ENCODE measurements around the gene CD79A.
"Not testable (repeated sequence)": the region's sequence is repeated elsewhere in the genome, so short reads cannot be mapped to it uniquely, and the experiment has no call there.

The CD79A gene

DNA sequence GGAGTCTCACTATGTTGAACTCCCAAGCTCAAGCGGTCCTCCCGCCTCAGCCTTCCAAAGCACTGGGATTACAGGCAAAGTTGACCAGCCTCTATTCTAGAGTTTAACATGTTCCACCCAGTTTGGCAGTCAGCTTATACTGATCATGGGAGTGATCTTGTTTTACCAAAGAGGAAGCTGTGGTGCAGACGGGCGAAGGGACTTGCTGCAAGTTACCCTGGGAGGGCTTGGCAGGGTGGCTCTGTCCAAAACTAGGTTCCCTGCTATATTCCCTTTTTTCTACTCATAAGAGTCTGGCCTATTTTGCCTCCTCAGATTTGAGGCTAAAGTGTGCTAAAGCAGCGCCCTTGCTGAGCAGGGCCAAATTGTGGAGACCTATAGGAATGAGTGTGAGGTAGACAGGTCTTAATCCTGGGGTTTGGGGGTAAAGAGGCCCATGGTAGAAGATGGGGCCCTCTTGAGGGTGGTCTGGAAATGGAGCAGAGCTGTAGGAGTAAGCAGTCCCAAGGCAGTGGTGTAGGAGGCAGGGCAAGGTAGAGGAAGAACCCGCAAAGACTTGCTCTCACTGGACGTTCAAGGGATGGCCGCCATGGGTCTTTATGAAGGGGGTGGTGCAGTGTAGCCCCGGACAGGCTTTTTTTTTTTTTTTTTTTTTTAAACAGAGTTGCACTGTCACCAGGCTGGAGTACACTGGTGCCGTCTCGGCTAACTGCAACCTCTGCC, 13.7 kb upstream of the CD79A start:
- no peak for DNase-seq

DNA sequence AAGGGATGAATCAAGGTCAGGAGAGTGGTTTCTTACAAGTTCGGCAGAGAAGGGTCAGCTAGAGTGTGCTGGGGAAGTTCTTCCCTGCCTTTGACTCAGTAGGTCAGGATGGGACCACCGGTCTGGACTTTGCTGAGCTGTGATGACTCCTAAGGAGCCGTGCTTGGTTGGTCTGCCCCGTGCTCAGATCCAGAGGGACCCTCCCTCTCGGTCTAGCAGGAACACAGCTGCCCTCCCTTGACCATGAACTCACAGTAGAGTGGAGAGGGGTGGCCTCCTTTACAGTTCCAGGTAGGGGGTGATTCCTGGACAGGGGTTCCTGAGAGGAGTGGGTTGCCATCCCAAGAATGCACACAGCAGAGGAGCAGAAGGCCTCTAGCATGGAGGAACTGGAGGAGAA, 12.7 kb upstream of the CD79A start:
- DNase-seq = no peak

DNA sequence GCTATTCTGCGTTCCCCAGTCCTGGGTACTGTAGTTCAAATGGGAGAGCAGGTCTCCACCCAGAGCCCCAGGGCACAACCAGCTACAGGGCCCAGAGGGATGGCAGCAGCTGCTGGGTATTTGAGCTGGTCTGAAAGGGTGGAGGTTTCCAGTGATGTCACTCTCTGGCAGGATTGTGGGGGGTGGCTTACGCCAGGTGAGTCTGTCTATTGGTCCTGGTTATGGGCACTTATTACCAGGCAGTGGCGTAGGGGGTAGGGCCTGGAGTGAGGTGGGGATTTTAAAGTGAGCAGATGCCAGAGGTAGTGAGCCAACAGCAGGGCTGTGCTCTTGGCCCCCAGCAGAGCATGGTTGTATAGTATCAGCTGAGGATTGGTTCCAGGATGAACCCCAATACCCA, 10.8 kb upstream of the CD79A start:
- no peak for DNase-seq

DNA sequence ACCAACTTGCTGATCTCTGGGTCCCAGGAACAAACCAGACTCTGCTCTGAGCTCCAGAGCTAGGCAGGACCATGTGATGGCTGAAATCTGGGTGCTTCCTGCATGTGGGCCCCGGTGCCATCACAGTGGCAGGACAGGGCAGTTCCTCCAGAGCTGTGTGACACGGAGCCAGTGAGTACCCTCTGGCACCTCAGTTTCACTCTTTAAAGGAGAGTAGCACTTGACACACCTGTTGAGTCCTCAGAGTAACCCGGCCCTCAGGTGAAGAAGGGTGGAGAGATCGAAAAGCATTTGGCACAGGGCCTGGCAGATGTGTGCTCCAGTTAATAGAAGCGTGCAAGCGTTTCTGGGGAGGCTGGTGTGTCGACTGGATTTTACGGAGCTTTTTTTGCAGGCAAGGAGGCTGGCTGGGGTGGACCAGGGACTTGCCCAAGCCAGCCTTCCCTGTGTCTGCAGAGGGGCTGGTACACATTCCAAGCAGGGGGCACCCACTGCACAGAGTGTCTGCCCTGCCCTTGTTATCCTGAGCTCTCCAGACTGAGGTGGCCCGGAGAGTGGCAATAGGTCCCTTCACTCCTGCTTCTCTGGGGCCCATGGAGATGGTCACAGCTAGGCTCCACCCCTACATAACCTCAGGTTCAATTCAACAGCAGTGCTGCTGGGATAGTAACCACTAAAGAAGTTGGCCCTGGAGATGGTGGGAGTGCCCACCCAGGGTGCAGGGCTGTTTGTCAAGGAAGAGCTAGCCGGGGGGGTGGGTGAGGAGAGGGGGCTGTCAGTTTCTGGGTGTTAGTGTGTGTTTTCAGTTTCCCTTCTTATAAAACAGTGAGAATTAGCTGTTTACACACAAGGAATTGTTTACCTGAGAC, 8.7 kb upstream of the CD79A start:
- no peak for DNase-seq

DNA sequence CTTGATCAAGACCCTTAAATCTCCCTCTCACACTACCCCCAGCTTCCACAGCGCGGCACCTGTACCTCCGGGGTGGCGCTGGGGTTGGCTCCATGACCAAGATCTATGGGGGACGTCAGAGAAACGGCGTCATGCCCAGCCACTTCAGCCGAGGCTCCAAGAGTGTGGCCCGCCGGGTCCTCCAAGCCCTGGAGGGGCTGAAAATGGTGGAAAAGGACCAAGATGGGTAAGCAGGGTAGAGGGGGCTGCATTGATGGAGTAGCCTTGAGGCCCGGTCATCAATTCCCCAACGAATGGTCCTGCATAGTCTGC, 8.1 kb upstream of the CD79A start:
- no peak for DNase-seq

DNA sequence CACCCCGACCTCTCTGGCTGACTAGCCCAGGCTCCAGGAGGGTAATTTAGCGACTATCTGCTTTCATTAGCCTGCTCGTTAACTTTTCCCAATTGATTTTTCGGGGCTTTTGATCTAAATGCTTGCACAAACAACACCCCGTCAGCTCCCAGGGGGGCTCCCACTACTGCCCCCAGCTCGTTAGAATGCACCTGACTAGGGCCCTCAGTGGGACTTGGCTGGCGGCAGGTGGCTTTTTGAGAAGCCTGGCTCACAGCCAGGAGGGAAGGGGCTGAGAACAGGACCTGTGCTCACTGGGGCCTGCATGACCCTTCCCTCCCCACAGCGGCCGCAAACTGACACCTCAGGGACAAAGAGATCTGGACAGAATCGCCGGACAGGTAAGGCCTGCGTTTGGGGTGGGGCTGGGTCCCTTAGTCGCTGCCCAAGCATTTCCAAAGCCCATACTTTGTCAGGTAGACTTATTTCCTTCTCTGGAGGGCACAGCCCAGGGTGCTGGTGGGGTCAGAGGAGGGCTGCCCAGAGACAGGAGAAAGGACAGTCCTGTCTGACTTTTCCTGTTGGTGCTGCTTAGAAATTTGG, 7.6 kb upstream of the CD79A start:
- no peak for DNase-seq

DNA sequence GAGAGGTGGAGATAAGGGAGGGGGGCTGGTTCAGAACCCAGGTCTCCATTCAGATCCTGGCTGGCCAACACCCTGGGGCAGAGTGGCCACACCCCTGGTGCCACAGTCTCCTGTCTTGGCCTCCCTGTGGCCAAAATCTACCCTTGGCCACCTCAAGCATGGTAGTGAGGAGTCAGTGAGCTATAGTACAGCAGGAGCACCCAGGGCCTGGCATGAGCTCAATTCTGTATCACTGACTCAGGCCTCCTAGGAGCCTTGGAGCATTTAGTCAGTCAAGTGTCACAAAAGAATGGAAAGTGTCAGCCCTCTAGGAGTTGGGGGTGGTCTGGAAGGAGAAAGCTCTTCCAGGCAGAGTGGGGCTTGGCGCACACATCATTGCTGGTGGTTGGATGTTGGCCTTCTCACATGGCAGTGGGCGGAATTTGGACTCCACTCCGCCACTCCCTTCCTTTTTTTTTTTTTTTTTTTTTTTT, 6.6 kb upstream of the CD79A start:
- DNase-seq = no peak

DNA sequence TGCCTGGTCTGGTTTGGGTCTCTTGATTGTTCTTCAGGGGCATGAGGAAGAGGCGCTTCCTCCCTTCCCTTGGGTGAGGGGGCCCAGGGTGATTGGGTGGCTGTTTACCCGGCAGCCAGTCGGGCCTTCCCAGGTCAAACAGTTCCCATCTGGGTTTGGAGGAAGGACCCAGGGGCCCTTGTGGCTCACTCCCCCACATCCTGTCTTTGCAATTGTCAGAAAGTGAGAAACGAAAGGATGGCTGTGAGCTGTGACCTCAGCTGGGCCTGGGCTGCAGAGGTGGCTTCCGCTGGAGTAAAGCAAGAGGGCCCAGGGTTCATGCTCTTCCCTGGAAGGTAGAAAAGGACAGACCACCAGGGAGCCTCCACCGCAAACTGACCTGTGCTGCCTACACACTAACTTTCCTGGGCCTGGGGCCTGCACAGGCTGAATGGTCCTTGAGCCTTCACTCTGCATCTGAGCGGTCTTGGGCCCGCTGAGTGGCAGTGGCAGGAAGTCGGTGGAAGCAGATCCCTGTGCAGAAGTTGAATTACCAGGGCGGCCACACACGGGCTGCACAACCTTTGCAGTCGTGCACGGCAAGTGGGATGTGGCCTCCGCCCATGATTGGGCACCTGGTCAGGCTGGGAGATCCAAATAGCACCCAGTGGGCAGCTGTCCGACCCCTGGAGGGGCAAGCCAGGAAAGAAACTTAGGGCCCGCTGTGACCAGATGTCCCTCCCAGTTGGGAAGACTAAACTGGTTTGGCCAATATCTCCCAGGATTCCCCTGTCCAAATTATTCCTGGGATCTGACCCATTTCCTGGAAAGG, 5.3 kb upstream of the CD79A start:
- DNase-seq = peak; percentile 68 to 80

DNA sequence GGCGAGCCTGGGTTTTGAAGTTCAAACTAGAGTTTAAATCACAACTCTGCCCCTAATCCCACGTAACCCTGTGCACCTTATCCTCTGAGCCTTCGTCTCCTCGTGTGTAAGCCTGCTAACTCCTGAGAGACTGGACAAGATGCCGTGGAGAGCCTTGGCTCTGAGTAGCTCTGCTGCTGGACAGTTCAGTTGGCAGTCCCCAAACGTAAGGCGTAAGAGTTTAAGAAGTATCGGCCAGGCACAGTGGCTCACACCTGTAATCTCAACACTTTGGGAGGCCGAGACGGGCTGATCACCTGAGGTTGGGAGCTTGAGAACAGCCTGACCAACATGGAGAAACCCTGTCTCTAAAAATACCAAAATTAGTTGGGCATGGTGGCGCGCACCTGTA, 4.7 kb upstream of the CD79A start:
- DNase-seq = no peak

DNA sequence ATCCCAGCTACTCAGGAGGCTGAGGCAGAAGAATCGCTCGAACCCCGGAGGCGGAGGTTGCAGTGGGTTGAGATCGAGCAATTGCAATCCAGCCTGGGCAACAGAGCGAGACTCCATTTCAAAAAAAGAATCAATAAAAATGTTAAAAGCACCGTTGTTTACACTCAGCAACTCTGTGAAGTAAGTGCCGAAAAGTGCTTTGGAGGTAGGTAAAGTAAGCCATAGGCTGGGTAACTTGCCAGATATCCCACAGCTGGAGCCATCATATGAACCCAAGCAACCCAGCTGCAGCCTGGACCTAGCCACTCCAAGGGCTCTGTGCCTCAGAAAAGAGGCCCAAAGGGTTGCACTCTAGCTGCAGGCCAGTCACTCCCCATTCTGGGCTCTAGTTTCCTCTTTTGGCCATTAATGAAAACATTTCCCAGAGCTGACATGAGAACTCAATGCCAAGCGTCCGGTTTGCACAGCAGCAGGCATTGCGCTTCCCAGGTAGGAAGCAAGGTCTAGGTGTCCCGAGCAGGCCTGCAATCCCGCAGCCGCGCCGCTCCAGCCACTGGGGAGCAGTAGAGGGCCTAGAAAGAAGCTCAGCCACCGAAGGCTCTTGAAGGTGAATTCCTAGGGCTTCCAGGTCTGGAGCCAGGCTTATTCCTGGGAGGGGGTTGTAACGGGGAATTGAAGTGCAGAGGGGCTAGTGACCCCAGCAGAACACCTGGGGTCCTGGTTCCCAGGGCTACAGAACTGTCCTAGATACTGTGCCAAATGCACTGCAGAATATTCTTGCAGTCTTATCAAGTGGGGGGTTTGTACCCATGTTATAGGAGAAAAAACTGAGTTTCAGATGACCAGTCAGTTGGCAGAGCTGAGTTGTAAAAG, 4.1 kb upstream of the CD79A start:
- peak; percentile 65 to 74 for DNase-seq

DNA sequence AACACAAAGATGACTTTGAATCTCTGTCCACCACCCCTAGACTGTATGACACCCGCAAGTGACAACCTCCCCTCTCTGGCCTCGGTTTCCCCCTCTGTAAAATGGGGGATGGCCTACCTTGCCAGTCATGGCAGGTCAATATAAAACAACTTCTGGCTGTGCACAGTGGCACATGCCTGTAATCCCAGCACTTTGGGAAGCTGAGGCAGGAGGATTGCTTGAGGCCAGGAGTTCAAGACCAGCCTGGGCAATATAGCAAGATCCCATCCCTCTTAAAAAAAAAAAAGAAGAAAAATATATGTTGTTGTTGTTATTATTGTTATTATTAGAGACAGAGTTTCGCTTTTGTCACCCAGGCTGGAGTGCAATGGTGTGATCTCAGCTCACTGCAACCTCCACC, 1.1 kb upstream of the CD79A start:
- not testable (repeated sequence) for DNase-seq

DNA sequence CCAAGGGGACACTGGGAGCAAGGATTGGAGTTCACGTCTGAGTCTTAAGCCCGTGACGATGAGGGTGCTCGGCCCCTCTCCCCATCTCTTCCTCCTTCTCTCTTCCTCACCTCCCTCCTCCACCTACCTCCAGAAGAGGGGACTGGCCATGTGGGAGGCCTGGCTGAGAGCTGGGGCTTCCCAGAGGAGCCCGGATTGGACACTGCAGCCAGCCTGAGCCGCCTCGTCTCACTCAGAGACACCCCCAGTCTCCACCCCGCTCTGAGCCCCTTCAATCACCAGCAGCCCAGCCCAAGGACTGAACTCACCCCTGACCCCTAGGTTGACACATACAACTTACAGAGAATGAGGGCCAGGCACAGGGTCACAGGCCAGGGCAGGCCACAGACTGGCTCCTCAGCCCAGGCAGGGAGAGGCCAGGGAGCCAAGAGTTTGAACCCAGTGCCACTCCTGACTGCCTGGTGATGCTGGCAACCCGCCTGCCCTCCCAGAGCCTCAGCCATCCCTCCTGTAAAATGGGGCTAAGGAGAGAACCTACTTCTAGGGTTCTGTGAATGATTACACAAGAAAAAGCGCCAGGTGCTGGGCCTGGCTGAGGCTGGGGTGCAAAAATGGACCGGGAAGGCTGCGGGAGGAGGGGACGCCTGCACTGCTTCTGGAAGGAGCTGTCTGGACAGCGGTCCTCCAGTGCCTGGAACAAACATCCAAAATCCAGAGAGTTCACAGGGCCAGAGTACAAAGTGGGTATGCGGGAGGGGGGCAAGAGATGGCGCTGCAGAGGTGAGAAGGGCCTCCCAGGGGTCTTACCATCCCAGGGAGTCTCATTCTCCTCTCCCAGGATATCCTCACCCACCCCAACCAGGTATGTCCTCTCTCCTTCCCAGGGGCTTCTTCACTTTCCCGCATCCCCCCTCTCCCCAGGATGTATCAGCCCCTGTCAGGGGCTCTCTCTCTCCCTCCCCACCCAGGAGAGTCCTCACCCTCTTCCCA, 1.1 kb downstream of the CD79A start:
- DNase-seq = no peak

DNA sequence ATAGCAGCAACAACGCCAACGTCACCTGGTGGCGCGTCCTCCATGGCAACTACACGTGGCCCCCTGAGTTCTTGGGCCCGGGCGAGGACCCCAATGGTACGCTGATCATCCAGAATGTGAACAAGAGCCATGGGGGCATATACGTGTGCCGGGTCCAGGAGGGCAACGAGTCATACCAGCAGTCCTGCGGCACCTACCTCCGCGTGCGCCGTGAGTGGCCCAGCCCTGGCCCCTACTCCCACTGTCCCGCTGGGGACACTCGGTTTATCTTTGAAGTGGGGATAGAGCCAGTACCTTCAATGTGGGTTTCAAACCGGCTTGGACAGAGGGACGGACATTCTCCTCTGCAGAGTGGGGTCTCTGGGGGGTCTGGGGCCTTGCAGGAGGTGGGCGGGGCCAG, 2.0 kb downstream of the CD79A start:
- DNase-seq = no peak

DNA sequence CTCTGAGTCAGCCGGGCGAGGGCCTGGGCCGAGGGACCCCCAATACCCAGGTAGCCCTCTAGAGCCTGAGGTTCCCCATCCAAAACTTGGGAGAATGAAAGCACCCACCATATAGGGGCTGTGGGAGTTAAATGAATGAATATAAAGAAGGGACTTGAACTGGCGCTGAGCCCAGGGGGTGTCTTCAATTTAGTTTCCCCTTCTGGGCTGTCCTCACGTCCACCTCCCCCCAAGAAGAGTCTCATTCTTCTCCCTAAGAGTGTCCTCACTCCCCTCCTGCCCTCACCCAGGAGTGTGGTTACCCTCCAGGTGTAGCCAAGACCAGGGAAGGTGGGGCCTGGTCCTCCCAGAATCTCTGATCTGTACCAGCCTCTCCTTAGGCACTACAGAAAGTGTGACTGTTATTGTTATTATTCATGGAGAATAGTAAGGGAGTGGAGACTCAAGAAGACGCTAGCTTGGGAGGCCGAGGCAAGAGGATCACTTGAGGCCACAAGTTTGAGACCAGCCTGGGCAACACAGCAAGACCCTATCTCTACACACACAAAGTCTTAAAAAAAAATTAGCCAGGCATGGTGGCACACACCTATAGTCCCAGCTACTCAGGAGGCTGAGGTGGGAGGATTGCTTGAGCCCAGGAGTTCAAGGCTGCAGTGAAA, 2.7 kb downstream of the CD79A start:
- DNase-seq = no peak

DNA sequence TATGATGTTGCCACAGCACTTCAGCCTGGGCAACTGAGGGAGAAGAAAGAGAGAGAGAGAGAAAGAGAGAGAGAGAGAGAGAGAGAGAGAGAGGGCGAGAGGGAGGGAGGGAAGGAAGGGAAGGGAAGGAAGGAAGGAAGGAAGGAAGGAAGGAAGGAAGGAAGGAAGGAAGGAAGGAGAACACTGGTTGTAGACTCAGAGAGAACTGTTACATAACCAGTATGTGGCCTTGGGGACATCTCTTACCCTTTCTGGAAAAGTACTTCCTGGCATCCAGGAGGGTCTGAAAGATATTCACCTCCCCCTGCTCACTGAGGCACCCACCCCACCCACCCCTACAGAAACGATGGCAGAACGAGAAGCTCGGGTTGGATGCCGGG, 3.2 kb downstream of the CD79A start:
- no peak for DNase-seq

DNA sequence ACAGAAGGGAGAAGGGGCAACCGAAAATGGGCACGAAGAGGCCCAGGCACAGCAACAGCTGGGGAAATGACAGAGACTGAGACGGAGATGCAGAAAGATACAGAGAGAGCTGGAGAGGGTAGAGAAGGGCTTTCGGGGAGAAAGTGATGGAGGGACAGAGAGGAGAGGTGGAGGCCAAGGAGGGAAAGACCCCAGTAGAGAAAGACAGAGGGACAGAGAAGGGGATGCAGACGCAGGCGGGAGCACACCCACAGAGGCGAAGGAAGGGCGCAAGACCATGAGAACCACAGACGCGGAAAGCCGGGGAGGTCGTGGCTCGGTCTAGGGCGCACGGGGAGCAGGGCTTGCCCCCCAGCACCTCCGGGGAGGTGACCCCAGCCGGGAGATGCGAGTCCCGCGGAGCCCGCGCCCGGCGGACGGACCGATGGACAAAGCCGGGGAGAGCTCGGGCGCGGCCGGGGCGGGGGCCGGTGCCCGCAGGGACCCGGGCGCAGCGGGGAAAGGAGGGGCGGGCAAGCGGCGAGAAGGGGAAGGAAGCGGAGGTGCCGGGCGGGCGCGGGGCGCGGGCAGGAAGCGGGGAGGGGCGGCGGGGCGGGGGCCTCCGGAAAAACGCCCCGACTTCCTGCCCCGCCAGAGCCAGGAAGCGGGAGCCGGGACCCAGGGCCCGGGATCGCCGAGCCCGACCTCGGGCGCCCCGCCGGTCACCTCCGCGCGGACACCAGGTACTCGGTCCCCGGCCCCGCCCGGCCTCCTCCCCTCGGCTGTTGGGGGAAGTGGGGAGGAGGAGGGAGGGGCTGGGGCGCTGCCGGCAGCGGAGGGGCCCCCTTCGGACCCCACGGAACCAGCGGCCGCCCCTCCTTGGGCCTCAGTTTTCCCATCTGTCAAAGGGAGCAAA, 5.7 kb downstream of the CD79A start, which contains the start of gene ARHGEF1:
TSS of gene ARHGEF1 (plus strand) at position 617 of the 895 bp plus-strand sequence. CDS start 4,899 bp downstream, outside the sequence.
- peak; percentile 40 to 60 for DNase-seq

DNA sequence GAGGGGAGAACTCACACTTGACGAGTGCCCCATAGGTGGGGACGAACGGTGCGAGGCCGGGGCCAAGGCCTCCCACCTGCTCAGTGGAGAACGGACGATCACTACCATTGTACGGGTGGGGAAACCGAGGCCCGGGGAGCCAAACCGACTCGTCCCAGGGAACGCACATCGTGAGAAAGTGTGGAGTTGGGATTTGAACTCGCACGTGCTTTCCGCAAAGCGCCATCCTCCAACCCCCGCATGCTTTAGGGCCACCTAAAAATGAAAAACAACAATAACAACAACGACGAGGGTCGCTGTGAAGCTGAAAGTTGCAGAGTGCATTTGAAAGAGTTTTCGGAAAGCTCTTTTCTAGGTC, 6.4 kb downstream of the CD79A start:
- DNase-seq = no peak

DNA sequence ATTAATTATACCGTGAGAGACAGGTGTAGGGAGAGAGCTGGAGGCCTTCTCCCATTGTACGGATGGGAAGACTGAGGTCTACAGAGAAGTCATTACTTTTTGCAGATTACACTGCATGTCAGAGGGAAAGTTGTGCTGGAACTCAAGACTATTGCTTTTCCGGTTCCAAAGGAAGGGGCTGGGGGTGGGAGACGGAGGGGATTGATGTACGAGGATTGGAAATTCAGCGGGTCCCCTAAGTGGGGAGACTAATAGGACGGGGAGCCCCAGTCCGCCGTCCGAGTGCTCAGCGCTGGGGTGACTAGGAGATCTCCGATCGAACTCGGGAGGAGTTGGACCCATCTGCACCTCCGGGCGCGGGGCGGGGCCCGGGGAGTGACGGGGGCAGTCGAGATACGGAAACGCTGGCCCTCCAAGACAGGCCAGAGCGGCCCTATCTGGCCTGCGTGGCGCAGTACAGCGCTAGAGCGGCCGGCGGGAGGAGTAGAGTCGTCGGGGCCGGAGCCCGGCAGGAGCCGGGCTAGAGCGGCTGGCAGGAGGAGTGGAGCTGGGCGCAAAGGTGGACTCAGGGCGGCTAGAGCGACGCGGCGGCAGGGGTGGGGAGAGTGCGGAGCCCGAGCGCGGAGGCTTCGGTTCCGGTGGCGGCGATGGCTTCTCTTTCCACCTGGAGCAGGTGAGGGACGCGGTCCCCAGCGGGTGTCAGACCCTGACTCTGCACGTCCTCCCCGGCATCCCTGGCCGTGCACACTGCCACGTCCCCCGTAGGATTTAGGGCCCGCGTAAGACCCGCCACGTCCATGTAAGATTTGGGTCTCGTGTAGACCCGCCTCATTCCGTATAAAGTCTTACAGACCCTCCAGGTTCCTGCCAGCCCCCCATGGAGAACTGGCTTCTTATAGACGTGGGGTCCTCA, 7.0 kb downstream of the CD79A start:
- DNase-seq = peak; percentile 92 to 93

All from CD4-positive, alpha-beta T cell treated with Interferon alpha-2 for 1 hour (primary cell).